Measurements from ENCODE around the gene SEMA3D. TPM values are rescaled to one million over a fixed set of nuclear protein-coding genes. Genes with fewer than 3 reads are reported as not detected.

SEMA3D gene
- total RNA-seq, 4 donors from 2014 or later, result 0.06 to 3.8 (median 0.14) TPM

GRCh38 chr7:85055906-85056305 lies 130.9 kb downstream of the SEMA3D start:
- 29 to 44% methylated on average over 2 of the region's 2 CpGs for WGBS, 2 donors
- H3K4me3 ChIP-seq, result no peak overlapping the region
- intact Hi-C loops (cut with DNase I), result no loop called here
- H3K27ac ChIP-seq, result no peak overlapping the region
- no peaks in the 10 kb centered on the region for H3K36me3 ChIP-seq
- TF ChIP-seq POLR2A (IDR thresholded peaks at IDR 0.05) (no peak), CTCF (IDR thresholded peaks at IDR 0.05) (no peak)
- DNase-seq, result no peak
- no peaks in the 10 kb centered on the region for H3K4me1 ChIP-seq
- H3K9me3 ChIP-seq, result no peaks in the 10 kb centered on the region
- H3K27me3 ChIP-seq, result no peaks in the 10 kb centered on the region

- Histone ChIP-seq H3K36me3 (no peaks in the 10 kb centered on the region), H3K4me1 (no peaks in the 10 kb centered on the region), H3K4me3 (no peak overlapping the region), H3K9me3 (no peaks in the 10 kb centered on the region), H3K27ac (no peak overlapping the region), H3K27me3 (no peaks in the 10 kb centered on the region)
- intact Hi-C loops (cut with DNase I), result no loop called here
- TF ChIP-seq POLR2A (IDR thresholded peaks at IDR 0.05), result no peak
- no peak for TF ChIP-seq CTCF (IDR thresholded peaks at IDR 0.05)
- 66 to 78% methylated on average over 2 of the region's 2 CpGs for WGBS, 2 donors
- no peak for DNase-seq
These were observed 131.7 kb downstream of the SEMA3D start for GRCh38 chr7:85055196-85055595.

GRCh38 chr7:85054306-85054705 lies 132.6 kb downstream of the SEMA3D start:
- H3K27me3 ChIP-seq, result no peaks in the 10 kb centered on the region
- no peaks in the 10 kb centered on the region for H3K36me3 ChIP-seq
- no peak for TF ChIP-seq CTCF (IDR thresholded peaks at IDR 0.05)
- TF ChIP-seq POLR2A (IDR thresholded peaks at IDR 0.05), result no peak
- no peak overlapping the region for H3K27ac ChIP-seq
- H3K4me3 ChIP-seq, result no peak overlapping the region
- H3K4me1 ChIP-seq, result no peaks in the 10 kb centered on the region
- DNase-seq, result no peak
- no peaks in the 10 kb centered on the region for H3K9me3 ChIP-seq
- intact Hi-C loops (cut with DNase I), result no loop called here

- 95 to 100% methylated on average over 1 of the region's 1 CpG for WGBS, 2 donors
- H3K9me3 ChIP-seq, result no peaks in the 10 kb centered on the region
- H3K27ac ChIP-seq, result no peak overlapping the region
- no peaks in the 10 kb centered on the region for H3K36me3 ChIP-seq
- DNase-seq, result no peak
- H3K4me3 ChIP-seq, result no peak overlapping the region
- intact Hi-C loops (cut with DNase I), result no loop called here
- no peaks in the 10 kb centered on the region for H3K4me1 ChIP-seq
- no peak for TF ChIP-seq CTCF (IDR thresholded peaks at IDR 0.05)
- TF ChIP-seq POLR2A (IDR thresholded peaks at IDR 0.05), result no peak
- no peaks in the 10 kb centered on the region for H3K27me3 ChIP-seq
These were observed 134.0 kb downstream of the SEMA3D start for GRCh38 chr7:85052894-85053293.

- no peak for TF ChIP-seq POLR2A (IDR thresholded peaks at IDR 0.05)
- TF ChIP-seq CTCF (IDR thresholded peaks at IDR 0.05), result no peak
- Histone ChIP-seq H3K27ac (no peak overlapping the region), H3K36me3 (no peaks in the 10 kb centered on the region), H3K27me3 (no peaks in the 10 kb centered on the region), H3K4me1 (no peaks in the 10 kb centered on the region), H3K4me3 (no peak overlapping the region), H3K9me3 (no peaks in the 10 kb centered on the region)
- DNase-seq, result no peak
- intact Hi-C loops (cut with DNase I), result no loop called here
- WGBS, 2 donors, result 79 to 80% methylated on average over 4 of the region's 4 CpGs
These were observed 134.7 kb downstream of the SEMA3D start for GRCh38 chr7:85052056-85052737.

Measured in esophagus squamous epithelium (tissue), 5 donors.